ENCODE data around the gene CYP4A11.
"Not testable (repeated sequence)": the region's sequence is repeated elsewhere in the genome, so short reads cannot be mapped to it uniquely, and the experiment has no call there.

The CYP4A11 gene, protein sequence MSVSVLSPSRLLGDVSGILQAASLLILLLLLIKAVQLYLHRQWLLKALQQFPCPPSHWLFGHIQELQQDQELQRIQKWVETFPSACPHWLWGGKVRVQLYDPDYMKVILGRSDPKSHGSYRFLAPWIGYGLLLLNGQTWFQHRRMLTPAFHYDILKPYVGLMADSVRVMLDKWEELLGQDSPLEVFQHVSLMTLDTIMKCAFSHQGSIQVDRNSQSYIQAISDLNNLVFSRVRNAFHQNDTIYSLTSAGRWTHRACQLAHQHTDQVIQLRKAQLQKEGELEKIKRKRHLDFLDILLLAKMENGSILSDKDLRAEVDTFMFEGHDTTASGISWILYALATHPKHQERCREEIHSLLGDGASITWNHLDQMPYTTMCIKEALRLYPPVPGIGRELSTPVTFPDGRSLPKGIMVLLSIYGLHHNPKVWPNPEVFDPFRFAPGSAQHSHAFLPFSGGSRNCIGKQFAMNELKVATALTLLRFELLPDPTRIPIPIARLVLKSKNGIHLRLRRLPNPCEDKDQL

DNA sequence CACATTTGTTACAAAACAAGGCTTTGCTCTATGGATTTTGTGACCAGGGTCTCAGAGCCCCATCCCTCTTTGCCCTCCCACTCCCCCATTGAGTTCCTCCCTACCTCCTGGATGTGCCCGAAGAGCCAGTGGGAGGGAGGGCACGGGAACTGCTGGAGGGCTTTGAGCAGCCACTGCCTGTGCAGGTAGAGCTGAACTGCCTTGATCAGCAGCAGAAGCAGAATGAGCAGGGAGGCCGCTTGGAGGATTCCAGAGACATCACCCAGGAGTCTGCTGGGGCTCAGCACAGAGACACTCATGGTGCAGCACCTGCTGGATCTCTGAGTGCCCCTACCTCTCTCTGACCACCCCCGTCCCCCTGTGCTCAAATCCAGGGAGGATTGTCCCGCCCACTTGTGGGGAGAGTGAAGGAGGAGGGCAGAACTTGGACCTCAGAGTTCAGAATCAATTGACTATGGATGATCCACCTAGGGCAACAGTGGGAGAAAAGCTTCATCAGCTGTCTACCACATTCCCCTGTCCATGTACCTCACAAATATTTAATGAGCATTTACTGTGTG is at the start of gene CYP4A11:
TSS of gene CYP4A11 (minus strand) at position 342 of the 560 bp plus-strand sequence. CDS start at position 299, 43 bp downstream.
- no peak for DNase-seq

DNA sequence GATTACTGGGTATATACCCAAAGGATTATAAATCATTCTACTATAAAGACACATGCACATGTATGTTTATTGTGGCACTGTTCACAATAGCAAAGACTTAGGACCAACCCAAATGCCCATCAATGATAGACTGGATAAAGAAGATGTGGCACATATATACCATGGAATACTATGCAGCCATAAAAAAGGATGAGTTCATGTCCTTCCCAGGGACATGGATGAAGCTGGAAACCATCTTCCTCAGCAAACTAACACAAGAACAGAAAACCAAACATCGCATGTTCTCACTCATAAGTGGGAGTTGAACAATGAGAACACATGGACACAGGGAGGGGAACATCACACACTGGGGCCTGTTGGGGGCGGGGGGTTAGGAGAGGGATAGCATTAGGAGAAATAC is 49.3 kb upstream of the CYP4A11 start:
- DNase-seq, result not testable (repeated sequence)

DNA sequence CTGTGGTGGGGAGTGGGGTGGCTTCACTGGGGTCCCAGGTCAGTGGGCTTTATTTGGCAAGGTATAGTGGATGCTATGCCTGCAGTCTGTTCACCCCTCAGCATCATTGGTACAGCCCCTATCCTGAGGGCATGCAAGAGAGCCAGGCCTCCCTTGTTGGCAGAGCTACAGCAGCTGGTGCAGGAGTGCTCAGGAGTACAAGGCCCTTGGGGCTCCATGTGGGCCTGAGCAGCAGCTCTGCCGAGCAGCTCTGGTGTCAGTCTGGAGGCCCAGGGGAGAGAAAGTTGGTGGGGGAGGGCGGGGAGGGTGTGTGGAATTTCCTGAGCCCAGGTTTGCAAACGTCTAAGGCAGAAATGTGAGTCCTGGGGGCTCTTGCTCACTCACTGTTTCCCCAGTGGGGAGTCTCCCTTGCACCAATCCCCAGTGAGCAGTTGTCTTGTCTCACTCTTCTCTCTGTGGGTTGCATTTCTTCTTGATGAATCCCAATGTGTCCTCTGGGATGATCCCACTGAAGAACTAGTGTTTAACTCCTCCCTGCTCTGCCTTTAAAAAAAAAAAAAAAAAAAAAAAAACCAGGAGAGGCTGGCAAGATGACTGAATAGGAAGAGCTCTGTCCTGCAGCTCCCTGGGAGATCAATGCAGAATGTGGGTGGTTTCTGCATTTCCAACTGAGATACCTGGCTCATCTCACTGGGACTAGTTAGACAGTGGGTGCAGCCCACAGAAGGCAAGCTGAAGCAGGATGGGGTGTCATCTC is 42.7 kb upstream of the CYP4A11 start:
- DNase-seq, result no peak

DNA sequence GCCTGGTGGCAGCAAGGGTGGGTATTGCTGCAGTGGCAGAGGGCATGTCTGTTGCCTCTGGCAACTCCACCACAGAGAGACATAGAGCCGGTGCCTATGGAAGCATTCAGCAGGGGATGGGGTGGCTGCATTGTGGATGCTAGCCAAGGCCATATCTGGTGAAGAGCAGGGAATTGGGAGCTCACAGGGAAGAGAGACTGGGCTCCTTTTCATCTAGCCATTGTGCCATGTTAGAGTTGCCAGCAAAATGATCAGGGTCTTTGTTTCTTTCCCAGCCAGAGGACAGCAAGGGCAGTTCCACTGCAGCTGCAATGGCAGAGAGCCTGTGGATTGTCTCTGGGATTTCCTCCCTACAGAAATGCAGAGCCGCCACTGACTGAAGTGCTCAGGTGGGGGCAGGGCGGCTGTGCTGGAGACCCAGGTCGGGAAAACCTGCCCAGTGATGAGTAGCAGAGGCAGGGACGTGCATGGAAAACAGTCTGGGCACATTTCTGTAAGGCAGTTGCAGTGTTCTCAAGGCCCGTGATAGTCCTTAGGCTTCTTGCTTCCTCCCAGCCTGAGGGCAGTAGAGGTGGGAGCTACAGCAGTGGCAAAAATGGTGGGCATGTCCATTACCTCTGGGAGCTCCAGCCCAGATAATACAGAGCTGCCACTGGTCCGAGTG is 42.0 kb upstream of the CYP4A11 start:
- no peak for DNase-seq

DNA sequence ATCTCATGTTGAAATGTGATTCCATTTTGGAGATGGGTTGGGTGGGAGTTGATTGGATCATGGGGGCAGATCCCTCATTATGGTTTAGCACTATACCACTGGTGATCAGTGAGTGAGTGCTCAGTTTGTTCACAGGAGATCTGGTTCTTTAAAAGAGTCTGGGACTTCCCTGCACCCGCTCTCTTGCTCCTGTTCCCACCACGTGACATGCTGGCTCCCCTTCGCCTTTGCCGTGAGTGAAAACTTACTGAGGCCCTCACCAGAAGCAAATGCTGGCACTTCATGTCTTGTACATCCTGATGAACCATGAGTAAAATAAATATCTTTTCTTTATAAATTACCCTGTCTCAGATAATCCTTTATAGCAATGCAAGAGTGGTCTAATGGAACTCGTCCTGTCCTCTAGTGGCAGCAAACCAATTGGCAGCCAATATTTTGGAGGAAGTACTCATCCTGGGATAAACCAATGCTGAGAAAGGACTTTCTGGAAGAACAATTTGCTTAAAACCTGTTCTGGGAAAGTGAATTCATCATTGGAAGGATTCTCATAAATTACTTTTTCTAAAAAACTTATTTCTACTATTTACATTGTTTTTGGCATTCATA is 27.8 kb upstream of the CYP4A11 start:
- no peak for DNase-seq

DNA sequence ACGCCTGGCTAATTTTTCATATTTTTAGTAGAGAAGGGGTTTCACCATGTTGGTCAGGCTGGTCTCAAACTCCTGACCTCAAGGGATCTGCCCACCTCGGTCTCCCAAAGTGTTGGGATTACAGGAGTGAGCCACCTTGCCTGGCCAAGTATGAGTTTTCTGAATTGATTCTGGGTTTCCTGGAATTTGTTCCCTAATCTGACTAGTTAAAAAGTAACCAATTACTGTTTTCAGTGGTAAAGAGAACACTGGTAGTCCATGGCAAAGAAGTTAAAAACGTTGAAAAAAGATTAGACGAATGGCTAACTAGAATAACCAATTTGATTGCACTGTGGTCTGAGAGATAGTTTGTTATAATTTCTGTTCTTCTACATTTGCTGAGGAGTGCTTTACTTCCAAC is 21.0 kb upstream of the CYP4A11 start:
- not testable (repeated sequence) for DNase-seq

DNA sequence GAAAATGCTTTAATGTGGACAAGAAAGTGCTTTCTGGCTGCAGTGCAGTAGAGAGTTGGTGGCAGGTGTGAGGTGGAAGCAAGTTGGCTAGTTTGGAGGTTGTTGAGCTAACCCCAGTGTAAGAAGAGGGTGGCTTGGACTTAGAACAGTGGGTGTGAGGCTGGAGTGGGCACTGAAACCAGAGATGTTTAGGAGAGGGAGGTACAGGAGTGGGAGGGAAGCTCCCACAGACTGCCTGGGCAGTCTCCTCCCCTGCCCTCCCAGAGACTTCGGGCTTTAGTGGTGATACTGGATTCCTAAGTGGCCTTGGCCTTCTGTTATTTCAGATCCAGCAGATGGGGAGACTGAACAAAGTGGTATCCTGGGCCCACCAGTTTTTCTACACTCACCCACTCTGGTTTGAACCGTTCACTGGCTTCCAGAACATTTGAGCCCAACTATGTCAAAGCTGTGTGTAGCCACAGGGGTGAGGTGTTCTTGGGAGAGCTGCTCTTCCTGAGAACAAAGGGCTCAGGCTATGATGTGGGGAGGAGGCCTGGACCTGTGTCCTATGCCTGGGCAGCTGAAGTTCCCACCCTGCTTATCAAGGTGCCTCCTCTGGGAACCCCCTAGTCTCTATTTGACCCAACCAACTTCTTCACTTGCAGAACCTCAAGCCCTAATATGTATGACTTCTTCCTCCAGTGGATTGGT is 19.9 kb upstream of the CYP4A11 start:
- DNase-seq, result no peak

DNA sequence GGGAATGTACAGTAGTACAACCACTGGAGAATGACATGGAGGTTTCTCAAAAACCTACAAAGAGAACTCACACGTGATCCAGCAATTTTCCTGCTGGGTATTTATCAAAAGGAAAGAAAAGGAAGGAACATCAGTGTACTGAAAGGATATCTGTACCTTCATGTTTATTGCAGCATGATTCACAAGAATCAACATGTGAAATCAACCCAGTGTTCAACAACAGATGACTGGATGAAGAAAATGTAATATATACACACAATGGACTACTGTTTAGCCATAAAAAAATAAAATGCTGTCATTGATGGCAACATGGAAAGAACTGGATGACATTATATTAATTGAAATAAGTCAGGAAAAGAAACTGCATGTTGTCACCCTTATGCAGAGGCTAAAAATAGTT is 19.0 kb upstream of the CYP4A11 start:
- no peak for DNase-seq

DNA sequence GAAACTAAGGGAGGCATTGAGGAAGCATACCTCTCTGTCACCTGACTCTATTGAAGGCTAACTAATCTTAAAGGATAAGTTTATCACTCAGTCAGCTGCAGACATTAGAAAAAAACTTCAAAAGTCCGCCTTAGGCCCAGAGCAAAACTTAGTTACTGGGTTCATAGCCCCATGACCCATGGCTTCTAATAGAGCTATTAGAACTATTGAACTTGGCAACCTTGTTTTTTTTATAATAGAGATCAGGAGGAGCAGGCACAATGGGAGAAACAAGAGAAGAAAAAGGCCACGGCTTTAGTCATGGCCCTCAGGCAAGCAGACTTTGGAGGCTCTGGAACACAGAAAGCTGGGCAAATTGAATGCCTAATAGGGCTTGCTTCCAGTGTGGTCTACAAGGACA is 13.8 kb upstream of the CYP4A11 start:
- not testable (repeated sequence) for DNase-seq

DNA sequence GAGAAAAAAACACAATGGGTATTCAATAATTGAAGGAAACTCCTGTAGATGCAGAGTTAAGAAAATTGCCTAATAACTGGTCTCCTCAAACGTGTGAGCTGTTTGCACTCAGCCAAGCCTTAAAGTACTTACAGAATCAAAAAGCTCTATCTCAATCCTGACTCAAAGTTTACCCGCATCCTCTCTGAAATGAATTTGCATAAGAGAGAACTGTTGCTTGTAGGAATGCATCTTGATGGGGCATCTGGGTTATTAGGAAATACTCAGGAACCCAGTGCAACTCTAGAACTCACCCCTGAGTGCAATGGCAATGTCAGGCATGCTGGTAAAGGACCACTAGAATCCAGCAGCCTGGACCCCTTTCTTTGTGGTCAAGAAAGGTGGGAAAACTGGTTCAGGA is 12.6 kb upstream of the CYP4A11 start:
- not testable (repeated sequence) for DNase-seq

DNA sequence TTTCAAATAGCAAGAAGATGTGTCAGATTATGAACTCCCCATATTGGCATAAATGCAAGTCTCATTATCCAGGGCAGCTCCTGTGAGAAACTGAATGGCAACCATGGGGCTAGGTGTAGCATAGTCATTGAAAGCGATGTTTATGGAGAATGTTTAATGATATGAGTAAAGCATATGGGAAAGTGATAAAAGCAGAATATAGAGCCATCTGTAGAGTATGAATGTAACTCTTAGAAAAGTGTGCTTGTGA is 8.1 kb upstream of the CYP4A11 start:
- DNase-seq, result not testable (repeated sequence)

DNA sequence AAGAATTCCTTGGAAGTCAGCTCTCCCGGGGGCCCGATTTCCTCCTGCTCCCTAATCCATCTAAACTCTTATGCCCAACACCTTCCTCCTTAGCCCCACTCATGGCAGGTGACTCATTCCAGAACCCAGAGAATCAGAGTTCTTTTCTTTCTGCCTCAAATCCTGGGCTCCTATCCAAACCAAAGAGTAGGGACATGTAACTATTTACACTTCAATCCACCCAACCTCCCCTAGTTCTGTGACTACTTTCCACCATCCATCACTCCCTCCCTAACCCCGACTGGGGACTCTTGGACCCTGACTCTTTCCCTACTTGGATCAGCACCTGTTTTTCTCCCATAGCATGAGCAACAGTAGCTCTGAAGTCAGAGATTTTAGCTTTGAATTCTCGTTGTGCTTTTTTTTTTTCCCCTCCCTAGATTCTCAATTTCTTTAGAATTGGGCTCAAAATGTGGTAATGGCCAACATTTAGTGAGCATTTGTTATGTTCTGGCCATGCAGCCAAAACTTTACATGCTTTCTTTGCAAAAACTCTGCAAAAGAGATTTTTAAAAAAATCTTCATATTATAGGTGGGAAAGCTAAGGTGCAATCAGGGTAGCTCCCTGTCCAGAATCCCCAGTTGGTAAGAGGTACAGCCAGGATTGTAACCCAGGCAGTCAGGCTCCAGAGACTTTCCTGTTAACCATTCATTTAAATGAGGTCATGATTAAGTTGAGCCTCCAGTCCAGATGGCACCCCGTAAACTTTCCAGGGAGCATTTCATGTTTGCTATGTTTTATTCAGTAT is 7.5 kb upstream of the CYP4A11 start:
- DNase-seq, result no peak

DNA sequence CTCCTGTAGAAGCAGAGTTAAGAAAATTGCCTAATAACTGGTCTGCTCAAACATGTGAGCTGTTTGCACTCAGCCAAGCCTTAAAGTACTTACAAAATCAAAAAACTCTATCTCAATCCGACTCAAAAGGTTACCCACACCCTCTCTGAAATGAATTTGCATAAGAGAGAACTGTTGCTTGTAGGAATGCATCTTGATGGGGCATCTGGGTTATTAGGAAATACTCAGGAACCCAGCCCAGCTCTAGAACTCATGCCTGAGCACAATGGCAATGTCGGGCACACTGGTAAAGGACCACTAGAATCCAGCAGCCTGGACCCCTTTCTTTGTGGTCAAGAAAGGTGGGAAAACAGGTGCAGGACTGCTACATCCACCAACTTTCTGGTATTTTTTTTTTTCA is 6.4 kb upstream of the CYP4A11 start:
- not testable (repeated sequence) for DNase-seq

DNA sequence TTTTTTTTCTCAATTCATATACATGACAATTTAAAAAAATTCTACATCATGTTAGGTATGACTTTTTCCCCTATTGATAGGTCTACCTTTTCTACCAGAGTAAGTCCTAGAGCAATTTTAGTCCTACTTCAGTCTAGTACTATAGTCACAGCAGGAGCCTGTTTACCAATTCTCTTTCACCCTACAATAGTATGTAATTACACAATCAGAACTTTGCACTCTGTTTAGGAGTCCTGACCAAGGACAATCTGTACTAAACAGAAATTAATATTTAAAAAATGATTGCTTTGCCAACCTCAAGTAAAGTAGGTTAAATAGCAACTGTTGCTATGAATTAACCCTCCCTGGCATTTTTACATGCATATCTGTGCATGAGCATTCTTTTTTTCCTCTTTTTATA is 810 bp upstream of the CYP4A11 start:
- no peak for DNase-seq

DNA sequence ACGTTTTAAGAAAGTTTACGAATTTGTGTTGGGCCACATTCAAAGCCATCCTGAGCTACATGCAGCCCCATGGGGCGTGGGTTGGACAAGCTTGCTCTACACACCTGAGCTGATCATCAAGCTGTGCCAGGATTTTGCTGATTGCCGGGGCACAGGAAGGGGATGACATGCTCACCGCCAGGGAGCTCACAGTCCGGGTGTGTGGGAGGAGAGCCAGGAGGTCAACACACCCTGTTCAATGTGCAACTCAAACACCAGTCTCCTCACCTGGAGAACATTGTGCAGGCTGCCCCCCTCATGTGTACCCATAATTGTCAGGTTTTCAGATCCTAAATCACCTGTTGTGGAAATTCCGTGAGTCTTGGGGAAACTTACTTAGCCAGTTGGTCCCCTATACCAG is 969 bp downstream of the CYP4A11 start:
- no peak for DNase-seq

DNA sequence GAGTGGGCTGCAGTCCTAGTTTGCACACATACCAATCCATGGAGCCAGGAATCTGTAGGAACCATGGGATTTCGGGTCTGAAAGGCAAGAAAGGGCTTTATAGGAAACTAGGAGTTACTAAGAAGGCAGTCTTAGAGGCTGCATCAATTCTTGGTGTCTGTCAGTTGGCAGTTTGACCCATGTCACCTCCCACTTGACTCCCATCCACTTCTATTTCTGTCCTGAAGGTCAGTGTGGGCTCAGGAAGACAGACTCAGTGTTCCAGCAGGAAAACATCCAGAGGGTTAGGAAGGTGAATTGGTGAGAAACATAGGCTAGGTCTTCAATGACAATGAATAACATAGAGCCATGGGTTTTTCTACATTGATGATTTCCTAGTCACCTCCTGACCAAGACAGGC is 4.0 kb downstream of the CYP4A11 start:
- no peak for DNase-seq

DNA sequence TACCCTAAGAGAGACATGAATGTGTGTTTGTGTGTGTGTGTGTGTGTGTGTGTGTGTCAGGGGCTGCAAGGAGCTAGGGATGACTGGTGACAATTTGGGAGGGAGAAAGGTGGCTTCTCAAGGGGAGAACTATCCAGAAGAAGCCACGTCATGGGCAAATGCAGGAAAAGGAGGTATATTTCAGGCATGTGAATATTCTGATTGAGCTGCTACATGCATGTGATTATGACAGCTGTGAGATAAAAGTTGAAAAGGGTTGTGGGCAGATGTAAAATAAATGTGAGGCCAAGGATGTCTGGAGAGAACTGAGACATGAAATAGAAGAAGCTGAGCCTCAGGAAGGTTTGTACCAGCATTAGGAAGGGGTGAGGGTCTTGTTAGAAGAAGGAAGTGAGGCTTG is 4.5 kb downstream of the CYP4A11 start:
- no peak for DNase-seq

DNA sequence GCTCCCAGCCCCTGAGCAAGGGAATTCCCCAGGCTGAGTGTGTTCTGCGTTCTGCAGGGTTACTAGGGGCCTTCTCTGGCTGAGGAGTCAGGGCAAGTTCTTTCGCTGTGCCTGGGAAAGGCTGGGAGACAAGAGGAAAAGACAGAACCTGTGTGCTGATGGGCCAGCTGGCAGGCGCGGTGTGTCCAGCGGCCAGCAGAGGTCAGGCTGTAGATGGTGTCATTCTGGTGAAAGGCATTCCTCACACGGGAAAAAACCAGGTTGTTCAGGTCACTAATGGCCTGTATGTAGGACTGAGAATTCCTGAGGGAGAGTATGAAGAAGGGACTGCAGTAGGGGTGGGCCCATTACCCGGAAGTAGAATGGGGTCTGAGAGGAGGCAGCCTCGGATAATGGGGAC is 6.4 kb downstream of the CYP4A11 start:
- DNase-seq, result not testable (repeated sequence)

DNA sequence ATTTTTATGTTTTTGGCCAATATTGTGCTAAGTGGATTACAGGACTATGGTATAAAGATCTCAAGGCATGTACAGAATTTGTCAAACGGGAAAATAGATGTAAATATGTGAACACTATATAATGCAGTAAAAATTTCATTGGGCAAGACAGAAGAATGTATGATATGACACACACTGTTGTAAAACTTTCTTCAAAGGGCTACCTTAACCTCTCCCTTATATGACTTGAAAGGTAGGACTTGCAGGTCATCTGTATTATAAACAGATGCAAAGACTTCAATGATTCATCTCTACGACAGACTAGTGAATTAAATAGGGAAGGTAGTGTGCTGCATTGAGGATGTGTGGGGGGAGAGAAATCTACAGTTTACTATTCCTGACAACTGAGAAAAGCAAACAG is 9.3 kb downstream of the CYP4A11 start:
- not testable (repeated sequence) for DNase-seq

DNA sequence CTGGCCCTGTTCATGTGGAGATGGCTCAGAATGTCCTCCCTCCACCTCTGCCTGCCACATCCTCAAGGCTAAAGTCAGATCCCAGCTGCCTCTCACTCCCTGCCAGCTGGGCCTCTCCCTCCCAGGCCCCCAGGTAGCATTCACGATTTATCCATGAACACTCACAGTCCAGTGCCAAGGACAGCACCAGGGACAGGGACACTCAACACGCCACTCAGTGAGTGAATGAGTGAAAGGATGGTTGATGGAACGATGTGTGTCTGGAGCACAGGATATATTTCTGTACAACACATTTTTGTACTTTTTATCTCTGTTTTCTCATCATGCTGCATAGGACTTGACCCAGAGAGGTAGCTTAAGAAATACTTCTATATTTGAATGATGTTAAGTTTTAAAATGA is 10.1 kb downstream of the CYP4A11 start:
- DNase-seq, result no peak

DNA sequence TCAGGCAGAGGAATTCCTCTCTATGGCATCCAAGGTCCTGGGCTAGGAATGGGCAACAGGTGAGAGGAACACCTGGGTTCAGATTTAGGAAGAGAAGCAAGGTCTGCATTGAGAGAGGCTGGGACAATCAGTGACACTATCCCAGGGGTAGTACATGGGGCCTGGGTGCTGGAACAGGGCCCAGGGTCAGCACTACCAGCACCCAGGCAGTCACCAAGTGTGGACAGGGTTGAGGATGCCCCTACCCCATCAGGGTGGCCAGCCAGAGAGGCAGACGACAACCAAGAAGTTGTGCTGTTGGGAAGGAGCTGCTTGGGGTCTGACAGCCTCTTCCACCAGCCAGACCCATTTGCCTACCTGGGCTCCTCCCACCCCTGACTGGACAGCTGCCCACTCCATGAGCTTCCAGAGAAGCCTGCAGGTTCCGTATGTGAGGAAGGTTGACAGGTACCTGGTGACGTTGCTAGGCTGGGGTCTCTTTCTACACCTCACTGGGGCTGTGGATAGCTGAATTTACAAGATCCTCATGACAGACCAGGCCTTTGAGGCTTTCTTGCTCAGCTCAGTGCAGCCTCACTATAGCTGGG is 13.9 kb downstream of the CYP4A11 start:
- DNase-seq, result no peak
